ENCODE data around the gene DCAF5. TPM values are rescaled to one million over a fixed set of nuclear protein-coding genes. Genes with fewer than 3 reads are reported as not detected.

DCAF5 gene
- total RNA-seq, 1 experiment from 2014 or later, result 9.0 TPM

- in situ Hi-C loops (cut with HindIII; ENCODE audit: low pct_unique_long_range_greater_than_20kb, low sequenced_read_pairs), result no loop called here
- DNase-seq (ENCODE audit: low read depth), result no peak
Measured at GRCh38 chr14:69152181-69152901, 578 bp downstream of the DCAF5 start.

- peak; percentile 60 for DNase-seq (ENCODE audit: low read depth)
- in situ Hi-C loops (cut with HindIII; ENCODE audit: low pct_unique_long_range_greater_than_20kb, low sequenced_read_pairs), result no loop called here
Measured at GRCh38 chr14:69151458-69152180, 1.3 kb downstream of the DCAF5 start.

- DNase-seq (ENCODE audit: low read depth), result no peak
- in situ Hi-C loops (cut with HindIII; ENCODE audit: low pct_unique_long_range_greater_than_20kb, low sequenced_read_pairs), result no loop called here
Measured at GRCh38 chr14:69149461-69150244, 3.3 kb downstream of the DCAF5 start.

- no peak for DNase-seq (ENCODE audit: low read depth)
- in situ Hi-C loops (cut with HindIII; ENCODE audit: low pct_unique_long_range_greater_than_20kb, low sequenced_read_pairs), result no loop called here
Measured at GRCh38 chr14:69142101-69142500, 10.8 kb downstream of the DCAF5 start.

- no peak for DNase-seq (ENCODE audit: low read depth)
- in situ Hi-C loops (cut with HindIII; ENCODE audit: low pct_unique_long_range_greater_than_20kb, low sequenced_read_pairs), result no loop called here
Measured at GRCh38 chr14:69141550-69141949, 11.4 kb downstream of the DCAF5 start.

- DNase-seq (ENCODE audit: low read depth), result no peak
- in situ Hi-C loops (cut with HindIII; ENCODE audit: low pct_unique_long_range_greater_than_20kb, low sequenced_read_pairs), result no loop called here
Measured at GRCh38 chr14:69139743-69140142, 13.2 kb downstream of the DCAF5 start.

GRCh38 chr14:69137843-69138535, 14.9 kb downstream of the DCAF5 start:
- no peak for DNase-seq (ENCODE audit: low read depth)
- in situ Hi-C loops (cut with HindIII; ENCODE audit: low pct_unique_long_range_greater_than_20kb, low sequenced_read_pairs), result no loop called here

- no peak for DNase-seq (ENCODE audit: low read depth)
- in situ Hi-C loops (cut with HindIII; ENCODE audit: low pct_unique_long_range_greater_than_20kb, low sequenced_read_pairs), result no loop called here
Measured at GRCh38 chr14:69137416-69137815, 15.5 kb downstream of the DCAF5 start.

GRCh38 chr14:69135133-69135532, 17.8 kb downstream of the DCAF5 start:
- no peak for DNase-seq (ENCODE audit: low read depth)
- in situ Hi-C loops (cut with HindIII; ENCODE audit: low pct_unique_long_range_greater_than_20kb, low sequenced_read_pairs), result no loop called here

- in situ Hi-C loops (cut with HindIII; ENCODE audit: low pct_unique_long_range_greater_than_20kb, low sequenced_read_pairs), result no loop called here
- DNase-seq (ENCODE audit: low read depth), result peak; percentile 6
Measured at GRCh38 chr14:69133206-69134125, 19.5 kb downstream of the DCAF5 start.

GRCh38 chr14:69132513-69133181, 20.3 kb downstream of the DCAF5 start:
- no peak for DNase-seq (ENCODE audit: low read depth)
- in situ Hi-C loops (cut with HindIII; ENCODE audit: low pct_unique_long_range_greater_than_20kb, low sequenced_read_pairs), result no loop called here

- in situ Hi-C loops (cut with HindIII; ENCODE audit: low pct_unique_long_range_greater_than_20kb, low sequenced_read_pairs), result no loop called here
- no peak for DNase-seq (ENCODE audit: low read depth)
Measured at GRCh38 chr14:69131176-69131575, 21.7 kb downstream of the DCAF5 start.

GRCh38 chr14:69129264-69129880, 23.5 kb downstream of the DCAF5 start:
- in situ Hi-C loops (cut with HindIII; ENCODE audit: low pct_unique_long_range_greater_than_20kb, low sequenced_read_pairs), result no loop called here
- DNase-seq (ENCODE audit: low read depth), result peak; percentile 48

GRCh38 chr14:69118305-69118704, 34.6 kb downstream of the DCAF5 start:
- no peak for DNase-seq (ENCODE audit: low read depth)
- in situ Hi-C loops (cut with HindIII; ENCODE audit: low pct_unique_long_range_greater_than_20kb, low sequenced_read_pairs), result no loop called here

GRCh38 chr14:69117020-69117767, 35.7 kb downstream of the DCAF5 start:
- no peak for DNase-seq (ENCODE audit: low read depth)
- in situ Hi-C loops (cut with HindIII; ENCODE audit: low pct_unique_long_range_greater_than_20kb, low sequenced_read_pairs), result no loop called here

All from Caki2 (cell line).